GM23248 (cell line): Measurements from ENCODE around the gene COMMD1.

Source experiments
- EZH2 ChIP-seq: fragments of 200-600 bp; sonication (generic); IDR thresholded peaks from 2 replicates; pipeline ENCODE4 v1.6.1; 2018; ENCODE audit warnings: antibody characterized with exemption, mild to moderate bottlenecking; ENCODE audit not compliant: insufficient read depth, poor library complexity, severe bottlenecking
- EZH2phosphoT487 ChIP-seq: fragments of 200-600 bp; sonication (generic); IDR thresholded peaks from 2 replicates; pipeline ENCODE4 v1.6.1; 2018; ENCODE audit warnings: antibody characterized with exemption, moderate library complexity, mild to moderate bottlenecking, low read depth; ENCODE audit not compliant: insufficient read depth

DNA sequence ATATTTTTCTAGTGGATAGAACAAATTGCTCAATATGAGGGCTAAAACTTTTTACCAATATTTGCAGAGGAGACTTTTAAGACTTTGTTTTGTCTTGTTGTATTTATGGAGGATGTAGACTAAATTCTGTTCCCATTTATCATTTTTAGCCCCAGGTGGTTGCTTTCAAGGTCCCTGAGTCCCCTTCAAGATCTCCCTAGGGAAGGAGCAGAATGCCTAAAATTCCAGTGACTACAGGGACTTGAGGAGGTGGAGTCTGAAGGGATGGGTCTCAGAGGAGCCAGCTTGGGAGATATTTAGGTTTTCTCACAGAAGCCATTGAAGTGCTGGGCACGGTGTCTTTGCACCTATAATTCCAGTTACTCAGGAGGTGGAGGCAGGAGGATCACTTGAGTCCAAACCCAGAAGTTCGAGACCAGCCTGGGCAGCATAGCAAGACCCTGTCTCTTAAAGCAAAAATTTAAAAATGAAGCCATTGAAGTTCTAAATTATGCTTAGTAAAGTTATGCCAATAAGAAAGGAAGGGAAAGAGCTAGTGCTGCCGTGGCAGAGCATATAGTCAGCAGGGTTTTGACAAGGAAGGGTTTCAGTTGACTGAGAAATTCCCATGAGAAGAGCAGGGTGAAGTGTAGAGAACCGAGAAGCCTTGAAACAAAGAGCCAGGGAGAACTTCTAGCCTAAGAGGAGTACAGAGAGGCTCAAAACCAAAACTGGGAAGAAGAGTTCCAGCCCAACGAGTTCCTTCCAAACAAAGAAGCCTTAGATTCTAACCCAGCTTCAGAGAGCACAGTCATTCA, 43.4 kb downstream of the COMMD1 start:
- TF ChIP-seq EZH2 (no peak), EZH2phosphoT487 (no peak)
